ENCODE results near the gene ITPKC.

The ITPKC gene

DNA sequence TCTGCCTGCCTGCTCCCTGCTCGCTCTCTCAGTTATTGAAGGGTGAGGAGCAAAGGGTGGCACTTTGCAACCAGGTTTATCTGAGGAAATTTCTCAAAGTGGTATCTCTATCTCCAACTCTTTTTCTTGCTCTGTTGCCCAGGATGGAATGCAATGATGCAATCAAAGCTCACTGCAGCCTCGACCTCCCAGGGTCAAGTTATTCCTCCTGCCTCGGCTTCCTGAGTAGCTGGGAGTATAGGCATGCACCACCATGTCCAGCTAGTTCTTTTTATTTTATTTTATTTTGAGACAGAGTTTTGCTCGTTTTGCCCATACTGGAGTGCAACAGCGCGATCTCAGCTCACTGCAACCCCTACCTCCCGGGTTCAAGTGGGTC lies 28.5 kb downstream of the ITPKC start:
- peaks cover 8% of the 10 kb centered on the region for H3K36me3 Mint-ChIP-seq (ENCODE audit: low read depth)
- H3K9me3 Mint-ChIP-seq: no peaks in the 10 kb centered on the region
- H3K4me3 Mint-ChIP-seq: no peak overlapping the region
- no peak overlapping the region for H3K27ac Mint-ChIP-seq
- peaks cover 19% of the 10 kb centered on the region for H3K4me1 Mint-ChIP-seq (ENCODE audit: low read depth)
- DNase-seq (ENCODE audit: low spot score): no peak
- H3K27me3 Mint-ChIP-seq (ENCODE audit: low read depth): no peaks in the 10 kb centered on the region

DNA sequence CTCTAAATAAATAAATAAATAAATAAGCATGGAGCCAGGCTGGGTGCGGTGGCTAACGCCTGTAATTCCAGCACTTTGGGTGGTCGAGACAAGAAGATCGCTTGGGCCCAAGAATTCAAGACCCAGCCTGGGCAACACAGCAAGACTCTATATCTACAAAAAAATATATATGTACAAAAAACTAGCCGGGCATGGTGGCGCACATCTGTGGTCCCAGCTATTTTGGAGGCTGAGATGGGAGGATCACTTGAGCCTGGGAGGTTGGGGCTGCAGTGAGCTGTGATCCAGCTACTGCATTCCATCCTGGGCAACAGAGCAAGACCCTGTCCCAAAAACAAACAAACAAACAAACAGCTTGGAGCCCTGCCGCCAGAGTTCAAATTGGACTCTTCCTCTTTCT lies 30.6 kb downstream of the ITPKC start:
- no peaks in the 10 kb centered on the region for H3K27me3 Mint-ChIP-seq (ENCODE audit: low read depth)
- H3K9me3 Mint-ChIP-seq: no peaks in the 10 kb centered on the region
- no peak overlapping the region for H3K4me3 Mint-ChIP-seq
- DNase-seq (ENCODE audit: low spot score): no peak
- H3K27ac Mint-ChIP-seq: no peak overlapping the region
- H3K36me3 Mint-ChIP-seq (ENCODE audit: low read depth): peaks cover 21% of the 10 kb centered on the region
- H3K4me1 Mint-ChIP-seq (ENCODE audit: low read depth): peaks cover 20% of the 10 kb centered on the region

DNA sequence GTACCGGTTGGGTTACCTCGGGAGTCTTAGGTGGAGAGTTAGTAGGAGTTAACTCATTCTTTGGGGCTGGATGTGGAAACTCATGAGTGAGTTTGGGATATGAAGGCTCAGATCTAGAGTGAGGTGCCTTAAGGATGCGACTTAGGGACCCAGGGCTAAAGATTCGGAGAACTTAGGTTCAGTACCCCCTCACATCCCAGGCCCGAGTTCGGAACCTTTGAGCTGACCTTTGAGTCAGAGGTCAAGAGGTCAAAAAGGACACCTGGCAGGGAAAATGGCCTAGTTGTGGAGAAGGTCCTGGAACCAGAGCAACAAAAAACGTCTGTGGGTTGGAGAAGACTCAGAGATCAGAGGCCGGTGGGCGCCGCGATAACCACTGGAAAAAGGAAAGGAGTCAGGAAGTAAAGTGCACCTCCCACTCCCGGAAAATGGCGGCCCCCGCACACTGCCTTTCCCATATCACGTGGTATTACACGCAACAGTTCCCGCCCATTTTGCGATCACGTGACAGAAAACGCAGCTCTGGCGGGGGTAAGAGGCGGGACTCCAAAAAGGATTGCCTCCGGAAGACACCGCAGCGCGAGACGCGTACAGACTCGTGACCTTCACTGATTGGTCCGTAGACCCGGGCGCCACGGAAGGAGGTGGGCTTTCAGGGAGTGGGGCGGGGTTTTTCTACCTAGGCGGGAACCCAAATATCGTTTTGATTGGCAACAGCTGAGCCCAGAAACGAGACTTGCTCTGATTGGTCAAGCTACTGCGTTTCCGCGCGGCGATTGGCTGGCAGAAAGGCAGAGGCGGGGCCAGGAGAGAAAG lies 33.4 kb downstream of the ITPKC start, which contains the start of gene ACTMAP:
TSS of gene ACTMAP (minus strand) at position 420 of the 816 bp plus-strand sequence. CDS start 674 bp downstream, outside the sequence.
- Mint-ChIP-seq H3K27me3 (ENCODE audit: low read depth) (no peaks in the 10 kb centered on the region), H3K9me3 (no peaks in the 10 kb centered on the region), H3K4me1 (ENCODE audit: low read depth) (peaks cover 33% of the 10 kb centered on the region), H3K4me3 (peak within 1 kb of the TSS; percentile 98), H3K36me3 (ENCODE audit: low read depth) (peaks cover 38% of the 10 kb centered on the region), H3K27ac (peak within 1 kb of the TSS; percentile 99)
- DNase-seq (ENCODE audit: low spot score): peak; percentile 99

DNA sequence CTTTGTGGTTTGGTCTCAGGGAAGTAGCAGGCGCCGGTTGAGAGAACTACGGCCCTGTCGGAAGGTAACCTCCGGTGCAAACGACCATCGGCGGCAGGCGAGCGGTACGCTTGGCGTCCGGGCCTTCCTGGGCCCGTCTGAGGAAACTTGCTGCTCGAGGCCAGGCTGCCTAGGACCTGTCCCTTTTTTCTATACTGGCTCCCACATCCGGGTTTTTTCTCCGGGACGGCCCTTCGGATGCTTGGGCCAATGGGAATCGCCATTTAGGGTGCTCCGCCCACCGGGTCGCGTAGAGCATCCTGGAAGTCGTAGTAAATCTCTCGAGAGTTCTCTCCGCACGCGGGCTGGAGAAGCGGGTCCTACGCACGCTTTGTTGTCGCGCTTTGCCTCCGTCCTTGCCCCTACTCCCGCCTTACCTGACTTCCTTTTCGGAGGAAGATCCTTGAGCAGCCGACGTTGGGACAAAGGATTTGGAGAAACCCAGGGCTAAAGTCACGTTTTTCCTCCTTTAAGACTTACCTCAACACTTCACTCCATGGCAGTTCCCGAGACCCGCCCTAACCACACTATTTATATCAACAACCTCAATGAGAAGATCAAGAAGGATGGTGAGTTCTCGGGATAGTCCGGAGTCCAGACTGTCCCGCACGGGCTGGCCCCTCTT lies 34.1 kb downstream of the ITPKC start, which contains the start of gene SNRPA:
TSS of gene SNRPA (plus strand) at position 330 of the 664 bp plus-strand sequence. CDS start at position 536, 206 bp downstream.
- Mint-ChIP-seq H3K4me1 (ENCODE audit: low read depth) (peaks cover 40% of the 10 kb centered on the region), H3K9me3 (no peaks in the 10 kb centered on the region), H3K27me3 (ENCODE audit: low read depth) (no peaks in the 10 kb centered on the region), H3K27ac (peak within 1 kb of the TSS; percentile 99), H3K36me3 (ENCODE audit: low read depth) (peaks cover 44% of the 10 kb centered on the region), H3K4me3 (peak within 1 kb of the TSS; percentile 98)
- DNase-seq (ENCODE audit: low spot score): peak; percentile 96

DNA sequence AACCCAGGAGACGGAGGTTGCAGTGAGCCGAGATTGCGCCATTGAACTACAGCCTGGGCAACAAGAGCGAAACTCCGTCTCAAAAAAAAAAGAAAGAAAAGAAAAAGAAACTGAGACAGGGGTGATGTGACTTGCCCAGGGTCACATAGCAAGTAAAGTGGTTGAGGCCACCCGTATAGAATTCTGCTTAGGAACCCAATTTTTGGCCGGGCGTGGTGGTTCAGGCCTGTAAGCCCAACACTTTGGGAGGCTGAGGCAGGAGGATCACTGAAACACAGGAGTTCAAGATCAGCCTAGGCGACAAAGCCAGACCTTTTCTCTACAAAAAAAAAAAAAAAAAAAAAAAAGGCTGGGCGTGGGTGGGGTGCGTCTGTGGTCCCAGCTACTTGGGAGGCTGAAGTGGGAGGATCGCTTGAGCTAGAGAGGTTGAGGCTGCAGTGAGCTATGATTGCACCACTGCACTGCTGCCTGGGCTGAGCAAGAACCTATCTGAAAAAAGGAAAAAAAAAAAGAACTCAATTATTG lies 35.4 kb downstream of the ITPKC start:
- no peaks in the 10 kb centered on the region for H3K9me3 Mint-ChIP-seq
- H3K27me3 Mint-ChIP-seq (ENCODE audit: low read depth): no peaks in the 10 kb centered on the region
- peaks cover 47% of the 10 kb centered on the region for H3K4me1 Mint-ChIP-seq (ENCODE audit: low read depth)
- peak overlapping the region; percentile 98 for H3K4me3 Mint-ChIP-seq
- H3K27ac Mint-ChIP-seq: peak overlapping the region; percentile 99
- H3K36me3 Mint-ChIP-seq (ENCODE audit: low read depth): peaks cover 57% of the 10 kb centered on the region
- no peak for DNase-seq (ENCODE audit: low spot score)

DNA sequence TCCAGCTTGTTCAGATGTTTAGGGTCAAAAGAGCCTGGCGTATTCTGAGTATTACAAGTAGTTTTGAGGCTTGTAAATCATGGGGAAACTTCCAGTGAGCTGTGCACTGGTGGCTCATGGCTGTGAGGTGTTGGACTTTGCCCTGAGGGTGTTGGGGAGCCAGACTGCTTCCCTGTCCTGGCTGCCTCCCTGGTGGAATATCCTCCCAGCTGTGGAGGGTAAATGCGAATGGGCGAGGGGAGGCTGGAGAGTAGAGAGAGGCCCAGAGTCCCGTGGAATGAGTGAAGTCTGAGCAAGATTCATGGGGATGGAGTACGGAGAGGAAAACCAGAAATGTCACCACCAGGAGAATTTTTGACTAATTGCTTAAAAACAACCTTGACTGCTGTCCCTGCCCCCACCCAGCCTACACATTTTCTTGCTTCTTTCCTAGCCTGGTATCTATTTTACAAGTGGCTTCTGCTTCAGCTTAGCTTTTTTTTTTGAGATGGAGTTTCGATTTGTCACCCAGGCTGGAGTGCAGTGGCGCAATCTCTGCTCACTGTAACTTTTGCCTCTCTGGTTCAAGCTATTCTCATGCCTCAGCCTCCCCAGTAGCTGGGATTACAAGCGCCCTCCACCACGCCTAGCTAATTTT lies 37.8 kb downstream of the ITPKC start:
- no peaks in the 10 kb centered on the region for H3K27me3 Mint-ChIP-seq (ENCODE audit: low read depth)
- H3K36me3 Mint-ChIP-seq (ENCODE audit: low read depth): peaks cover 71% of the 10 kb centered on the region
- H3K4me1 Mint-ChIP-seq (ENCODE audit: low read depth): peaks cover 38% of the 10 kb centered on the region
- DNase-seq (ENCODE audit: low spot score): peak; percentile 76
- H3K9me3 Mint-ChIP-seq: no peaks in the 10 kb centered on the region
- H3K4me3 Mint-ChIP-seq: peak overlapping the region; percentile 88
- H3K27ac Mint-ChIP-seq: peak overlapping the region; percentile 80

DNA sequence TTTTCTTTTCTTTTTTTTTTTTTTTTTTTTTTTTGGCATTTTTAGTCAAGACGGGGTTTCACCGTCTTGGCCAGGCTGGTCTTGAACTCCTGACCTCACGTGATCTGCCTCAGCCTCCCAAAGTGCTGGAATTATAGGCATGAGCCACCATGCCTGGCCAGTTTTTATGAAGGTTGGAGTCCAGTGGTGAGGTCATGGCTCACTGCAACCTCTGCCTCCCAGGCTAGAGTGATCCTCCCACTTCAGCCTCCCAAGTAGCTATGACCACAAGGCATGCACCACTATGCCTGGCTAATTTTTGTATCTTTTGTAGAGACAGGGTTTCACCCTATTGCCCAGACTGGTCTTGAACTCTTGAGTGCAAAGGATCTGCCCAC lies 38.3 kb downstream of the ITPKC start:
- Mint-ChIP-seq H3K4me3 (peak overlapping the region; percentile 88), H3K27me3 (ENCODE audit: low read depth) (no peaks in the 10 kb centered on the region), H3K4me1 (ENCODE audit: low read depth) (peaks cover 33% of the 10 kb centered on the region), H3K36me3 (ENCODE audit: low read depth) (peaks cover 70% of the 10 kb centered on the region), H3K27ac (no peak overlapping the region), H3K9me3 (no peaks in the 10 kb centered on the region)
- DNase-seq (ENCODE audit: low spot score): no peak

DNA sequence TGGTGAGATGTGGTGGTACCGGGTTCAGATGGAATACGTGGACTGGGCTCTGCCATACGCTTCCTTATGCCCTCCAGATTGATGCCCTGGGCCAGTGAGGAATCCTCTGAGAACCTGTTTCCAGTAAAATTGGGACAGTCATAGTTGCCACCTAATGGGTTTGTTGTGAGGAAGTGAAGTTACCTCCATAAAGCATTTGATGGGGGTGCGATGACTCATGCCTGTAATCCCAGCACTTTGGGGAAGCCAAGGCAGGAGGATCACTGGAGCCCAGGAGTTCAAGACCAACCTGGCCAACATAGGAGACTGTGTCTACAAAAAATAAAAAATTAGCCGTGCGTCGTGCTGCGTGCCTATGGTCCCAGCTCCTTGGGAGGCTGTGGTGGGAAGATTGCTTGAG lies 38.9 kb downstream of the ITPKC start:
- Mint-ChIP-seq H3K4me1 (ENCODE audit: low read depth) (peaks cover 32% of the 10 kb centered on the region), H3K36me3 (ENCODE audit: low read depth) (peaks cover 74% of the 10 kb centered on the region), H3K4me3 (peak overlapping the region; percentile 23), H3K27ac (peak overlapping the region; percentile 31), H3K9me3 (no peaks in the 10 kb centered on the region), H3K27me3 (ENCODE audit: low read depth) (no peaks in the 10 kb centered on the region)
- DNase-seq (ENCODE audit: low spot score): no peak

DNA sequence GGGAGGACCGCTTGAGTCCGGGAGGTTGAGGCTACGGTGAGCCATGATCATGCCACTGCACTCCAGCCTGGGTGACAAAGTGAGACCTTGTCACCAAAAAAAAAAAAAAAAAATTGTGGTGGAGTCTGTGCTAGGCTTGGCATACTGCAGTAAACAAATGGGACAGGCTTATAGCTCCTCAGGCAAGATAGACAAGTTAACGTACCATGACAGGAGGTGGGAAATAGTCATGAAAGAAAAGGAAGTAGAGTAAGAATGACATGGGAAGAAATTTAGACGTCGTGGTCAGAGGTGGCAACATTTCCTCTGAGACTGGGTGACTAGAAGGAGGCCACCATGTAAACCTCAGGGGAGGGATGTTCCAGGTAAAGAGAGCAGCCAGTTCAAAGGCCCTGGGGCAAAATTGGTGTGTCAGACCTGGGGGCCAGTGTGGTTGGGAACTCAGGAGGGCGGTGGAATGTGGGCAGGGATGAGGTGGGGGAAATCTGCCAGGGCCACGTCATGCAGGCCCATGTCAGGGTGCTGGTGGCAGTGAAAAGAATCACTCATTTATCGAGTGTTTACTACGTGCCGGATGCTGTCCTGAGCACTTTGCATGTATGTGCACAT lies 39.7 kb downstream of the ITPKC start:
- Mint-ChIP-seq H3K4me1 (ENCODE audit: low read depth) (peaks cover 36% of the 10 kb centered on the region), H3K4me3 (peak overlapping the region; percentile 23), H3K9me3 (no peaks in the 10 kb centered on the region), H3K27ac (peak overlapping the region; percentile 34), H3K36me3 (ENCODE audit: low read depth) (peaks cover 74% of the 10 kb centered on the region), H3K27me3 (ENCODE audit: low read depth) (no peaks in the 10 kb centered on the region)
- peak; percentile 26 for DNase-seq (ENCODE audit: low spot score)

DNA sequence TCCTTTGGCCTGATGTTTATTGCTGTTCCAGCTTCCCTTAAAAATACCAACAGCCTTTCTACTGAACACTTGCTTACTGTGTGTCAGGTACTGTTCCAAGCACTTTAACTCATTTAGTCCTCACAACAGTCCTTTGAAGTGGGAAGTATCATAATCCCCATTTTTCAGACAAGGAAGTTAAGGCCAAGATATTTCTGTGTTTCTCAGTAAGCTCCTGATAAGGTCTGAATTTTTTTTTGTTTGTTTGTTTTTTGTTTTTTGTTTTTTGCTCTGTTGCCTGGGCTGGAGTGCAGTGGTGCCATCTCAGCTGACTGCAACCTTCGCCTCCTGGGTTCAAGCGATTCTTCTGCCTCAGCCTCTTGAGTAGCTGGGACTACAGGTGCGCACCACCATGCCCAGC lies 41.6 kb downstream of the ITPKC start:
- H3K36me3 Mint-ChIP-seq (ENCODE audit: low read depth): peaks cover 80% of the 10 kb centered on the region
- H3K27ac Mint-ChIP-seq: peak overlapping the region; percentile 31
- peaks cover 37% of the 10 kb centered on the region for H3K4me1 Mint-ChIP-seq (ENCODE audit: low read depth)
- no peak overlapping the region for H3K4me3 Mint-ChIP-seq
- H3K9me3 Mint-ChIP-seq: no peaks in the 10 kb centered on the region
- DNase-seq (ENCODE audit: low spot score): no peak
- H3K27me3 Mint-ChIP-seq (ENCODE audit: low read depth): no peaks in the 10 kb centered on the region

DNA sequence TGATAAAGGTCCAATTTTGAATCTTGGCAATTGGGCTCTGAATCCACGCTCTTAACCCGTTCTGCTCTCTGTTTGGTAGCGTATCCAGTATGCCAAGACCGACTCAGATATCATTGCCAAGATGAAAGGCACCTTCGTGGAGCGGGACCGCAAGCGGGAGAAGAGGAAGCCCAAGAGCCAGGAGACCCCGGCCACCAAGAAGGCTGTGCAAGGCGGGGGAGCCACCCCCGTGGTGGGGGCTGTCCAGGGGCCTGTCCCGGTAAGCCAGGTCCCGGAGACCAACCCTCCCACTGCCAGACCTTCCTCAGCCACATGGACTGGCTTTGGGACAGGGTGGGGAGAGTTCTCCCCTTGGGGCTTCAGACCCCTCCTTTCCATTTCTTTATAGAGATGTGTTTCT lies 42.4 kb downstream of the ITPKC start:
- H3K27ac Mint-ChIP-seq: no peak overlapping the region
- H3K4me1 Mint-ChIP-seq (ENCODE audit: low read depth): peaks cover 41% of the 10 kb centered on the region

DNA sequence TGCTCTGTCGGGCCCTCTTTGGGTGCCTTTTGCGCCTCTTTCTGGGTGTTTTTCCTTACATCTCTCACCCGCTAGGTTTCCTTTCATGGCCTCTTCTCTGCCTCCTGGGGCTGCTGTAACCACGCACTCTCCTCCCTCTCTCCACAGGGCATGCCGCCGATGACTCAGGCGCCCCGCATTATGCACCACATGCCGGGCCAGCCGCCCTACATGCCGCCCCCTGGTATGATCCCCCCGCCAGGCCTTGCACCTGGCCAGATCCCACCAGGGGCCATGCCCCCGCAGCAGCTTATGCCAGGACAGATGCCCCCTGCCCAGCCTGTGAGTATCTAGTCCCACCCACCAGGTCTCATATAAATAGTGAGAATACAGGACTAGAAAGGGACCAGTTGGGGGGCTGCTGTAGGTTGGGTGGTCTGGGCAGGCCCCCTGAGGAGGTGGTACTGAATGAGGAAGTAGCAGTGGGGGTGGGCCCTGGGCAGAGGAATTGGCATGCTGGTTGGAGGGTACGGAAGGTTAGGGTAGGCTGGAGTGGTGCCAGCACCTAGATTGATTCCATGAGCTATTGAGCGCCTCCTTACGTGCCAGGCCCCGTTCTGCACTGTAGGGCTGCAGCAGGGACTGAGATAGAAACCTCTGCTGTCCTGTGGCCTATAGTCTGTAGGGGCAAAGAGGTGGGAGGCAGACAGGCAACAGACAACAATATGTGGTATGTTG lies 46.0 kb downstream of the ITPKC start:
- Mint-ChIP-seq H3K4me1 (ENCODE audit: low read depth) (peaks cover 26% of the 10 kb centered on the region), H3K27ac (no peak overlapping the region), H3K27me3 (ENCODE audit: low read depth) (no peaks in the 10 kb centered on the region), H3K36me3 (ENCODE audit: low read depth) (peaks cover 78% of the 10 kb centered on the region), H3K9me3 (no peaks in the 10 kb centered on the region), H3K4me3 (no peak overlapping the region)
- no peak for DNase-seq (ENCODE audit: low spot score)

More for the DNA sequence above, 42.4 kb downstream of the ITPKC start:
- DNase-seq (ENCODE audit: low spot score): no peak
- Mint-ChIP-seq H3K27me3 (ENCODE audit: low read depth) (no peaks in the 10 kb centered on the region), H3K4me3 (no peak overlapping the region), H3K9me3 (no peaks in the 10 kb centered on the region), H3K36me3 (ENCODE audit: low read depth) (peaks cover 85% of the 10 kb centered on the region)

DNA sequence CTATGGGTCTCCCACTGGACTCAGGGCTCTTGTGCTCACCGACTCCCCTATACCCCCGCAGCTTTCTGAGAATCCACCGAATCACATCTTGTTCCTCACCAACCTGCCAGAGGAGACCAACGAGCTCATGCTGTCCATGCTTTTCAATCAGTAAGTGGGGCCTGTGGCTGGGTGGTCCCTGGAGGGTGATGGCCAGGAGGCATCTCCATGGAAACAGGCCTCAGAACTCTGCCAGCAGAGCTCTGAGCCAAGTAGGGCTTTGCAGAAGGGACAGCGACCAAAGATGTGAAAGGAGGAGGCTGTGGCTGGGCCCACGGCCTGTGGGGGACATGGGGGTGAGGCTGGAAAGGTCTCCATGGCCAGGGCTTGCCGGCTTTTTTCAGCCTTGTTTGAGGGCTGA lies 46.6 kb downstream of the ITPKC start:
- H3K27ac Mint-ChIP-seq: no peak overlapping the region
- peaks cover 22% of the 10 kb centered on the region for H3K4me1 Mint-ChIP-seq (ENCODE audit: low read depth)

More for the DNA sequence above, 46.6 kb downstream of the ITPKC start:
- no peaks in the 10 kb centered on the region for H3K9me3 Mint-ChIP-seq
- H3K4me3 Mint-ChIP-seq: no peak overlapping the region
- no peak for DNase-seq (ENCODE audit: low spot score)
- H3K36me3 Mint-ChIP-seq (ENCODE audit: low read depth): peaks cover 72% of the 10 kb centered on the region
- H3K27me3 Mint-ChIP-seq (ENCODE audit: low read depth): no peaks in the 10 kb centered on the region
